ENCODE measurements around the gene PCDHGC3. TPM values are rescaled to one million over a fixed set of nuclear protein-coding genes. Genes with fewer than 3 reads are reported as not detected.

The PCDHGC3 gene
- polyA plus RNA-seq, 1 of the 3 experiments (the other 2 are of a cell fraction) = 97.0 TPM

- POLR2A ChIA-PET = no interaction called here
- Histone ChIP-seq H3F3A (replicated peaks; ENCODE audit: insufficient read depth) (peaks cover 74% of the 10 kb centered on the region), H3K4me1 (ENCODE audit: control insufficient read depth in 1 of 2, insufficient read depth in 2 of 2, low read depth in 1 of 2, low read length in 1 of 2) (peaks cover 74 to 75% of the 10 kb centered on the region in 2 experiments), H3K4me2 (no peak overlapping the region), H4K20me1 (ENCODE audit: insufficient read depth) (no peaks in the 10 kb centered on the region), H3K9me2 (no peaks in the 10 kb centered on the region), H2AFZ (ENCODE audit: low read depth) (no peak overlapping the region), H3K9me3 (no peaks in the 10 kb centered on the region), H3K4me3 (ENCODE audit: low read depth in 2 of 2, low read length in 1 of 2) (no peak overlapping the region), H3K27me3 (ENCODE audit: insufficient read depth) (no peaks in the 10 kb centered on the region), H3K36me3 (replicated peaks in 1 of 2; ENCODE audit: control insufficient read depth in 1 of 2, insufficient read depth in 2 of 2, low read length in 1 of 2) (peaks cover 22 to 41% of the 10 kb centered on the region in 2 experiments), H3K79me2 (ENCODE audit: insufficient read depth) (peaks cover 8% of the 10 kb centered on the region; the same call in 1 of the 2 replicates), H3K27ac (ENCODE audit: low read depth in 2 of 2, low read length in 1 of 2) (peak overlapping the region; percentile 9 to 99; a peak in 3 of 4 replicates), H3K9ac (no peak overlapping the region)
- DNase-seq = no peak
- 94% methylated on average over 14 of the region's 14 CpGs for WGBS (ENCODE audit: low lambda C conversion rate)
- no peak for TF ChIP-seq YY1 (IDR thresholded peaks at IDR 0.05; ENCODE audit: low read depth)
- TF ChIP-seq FOXJ3 (CRISPR knock-in tag; IDR thresholded peaks at IDR 0.05) = no peak
- no peak for TF ChIP-seq EZH2phosphoT487 (IDR thresholded peaks at IDR 0.05; ENCODE audit: borderline replicate concordance, low read depth)
- no peak for TF ChIP-seq USF2 (IDR thresholded peaks at IDR 0.05; ENCODE audit: borderline replicate concordance, low read depth, low read length)
- no peak for TF ChIP-seq ZBTB33 (IDR thresholded peaks at IDR 0.05; ENCODE audit: borderline replicate concordance, low read depth)
- no peak for TF ChIP-seq SMC3 (IDR thresholded peaks at IDR 0.05; ENCODE audit: low read depth, low read length)
- TF ChIP-seq JUND (IDR thresholded peaks at IDR 0.05) = no peak
- TF ChIP-seq POLR2AphosphoS5 (IDR thresholded peaks at IDR 0.05; ENCODE audit: low read depth, low read length) = no peak
- no peak for TF ChIP-seq RFX5 (IDR thresholded peaks at IDR 0.05; ENCODE audit: low read length)
- TF ChIP-seq EP300 (IDR thresholded peaks at IDR 0.05; ENCODE audit: borderline replicate concordance in 1 of 2, low read depth in 1 of 2, low read length in 1 of 2) = no peak
- no peak for TF ChIP-seq FOXM1 (IDR thresholded peaks at IDR 0.05; ENCODE audit: low read depth)
- TF ChIP-seq CHD2 (IDR thresholded peaks at IDR 0.05; ENCODE audit: low read length, partially characterized antibody) = no peak
- no peak for TF ChIP-seq CTCF (IDR thresholded peaks at IDR 0.05)
- no peak for TF ChIP-seq RXRA (IDR thresholded peaks at IDR 0.05; ENCODE audit: borderline replicate concordance, low read depth)
- no peak for TF ChIP-seq MEF2A (IDR thresholded peaks at IDR 0.05; ENCODE audit: borderline replicate concordance, low read depth)
- TF ChIP-seq USF1 (IDR thresholded peaks at IDR 0.05; ENCODE audit: borderline replicate concordance, low read depth) = no peak
- TF ChIP-seq PBX3 (IDR thresholded peaks at IDR 0.05) = no peak
- no peak for TF ChIP-seq ELF1 (IDR thresholded peaks at IDR 0.05)
- CTCF ChIA-PET = interaction anchor here (1.0 to 10.1 kb wide), 7 partner anchors 13 to 94 kb away, joined by 4 to 113 read pairs (median 43); partner anchors contain the start of genes PCDHGB7, PCDHGC3 and PCDHGC4
Measured at GRCh38 chr5:141510850-141511601, 35.3 kb downstream of the PCDHGC3 start.
